Caco-2 (cell line): ENCODE measurements around the gene DDX17. TPM values are rescaled to one million over a fixed set of nuclear protein-coding genes. Genes with fewer than 3 reads are reported as not detected.

Experiments
- BruUV-seq: library from RNA; stranded (reverse); fragments of 400-500 nt; replicated peaks from 2 replicates; lab custom pipeline; 2021; lab: Mats Ljungman, UMichigan
- CTCF ChIA-PET: fragments of 300-600 bp; sonication (Branson Sonifier 250); formaldehyde crosslinking; loops from one replicate; lab custom pipeline; 2022; ENCODE audit warnings: antibody characterized with exemption; lab: Charles Lee
- POLR2A ChIA-PET: fragments of 300-600 bp; sonication (Branson Sonifier 250); formaldehyde crosslinking; loops from one replicate; lab custom pipeline; 2022; ENCODE audit warnings: antibody characterized with exemption; lab: Charles Lee
- DNase-seq, 2 experiments: peaks; one replicate each; pipeline versions ENCODE4 v3.0.0 to v3.0.0-alpha.2; 2020 to 2022
- H3K27me3 ChIP-seq: replicated peaks from 2 replicates; pipeline ENCODE4 v1.6.0; 2011; ENCODE audit warnings: low read length; ENCODE audit not compliant: control insufficient read depth, insufficient read depth
- H3K36me3 ChIP-seq: 2 replicates; pipeline ENCODE4 v1.5.1; 2011; ENCODE audit warnings: low read length; ENCODE audit not compliant: control insufficient read depth, insufficient read depth
- H3K4me1 ChIP-seq: fragments of 250-450 bp; sonication (Bioruptor Pico); 2 replicates; pipeline ENCODE4 v1.5.1; 2020; ENCODE audit warnings: mild to moderate bottlenecking
- H3K4me3 ChIP-seq: 2 replicates; pipeline ENCODE4 v1.5.1; 2011; ENCODE audit warnings: low read depth, mild to moderate bottlenecking, control low read depth, low read length
- H3K9me3 ChIP-seq: fragments of 250-450 bp; sonication (Bioruptor Pico); 2 replicates; pipeline ENCODE4 v1.5.1; 2020; ENCODE audit warnings: mild to moderate bottlenecking, moderate library complexity
- H3K27ac Mint-ChIP-seq: one replicate; pipeline ENCODE4 v1.8.0; 2022; ENCODE audit warnings: mixed read lengths; ENCODE audit not compliant: unreplicated experiment
- H3K27me3 Mint-ChIP-seq: one replicate; pipeline ENCODE4 v1.8.0; 2022; ENCODE audit warnings: mixed read lengths; ENCODE audit not compliant: insufficient read depth, unreplicated experiment
- H3K36me3 Mint-ChIP-seq: one replicate; pipeline ENCODE4 v1.8.0; 2022; ENCODE audit warnings: mild to moderate bottlenecking, mixed read lengths; ENCODE audit not compliant: insufficient read depth, unreplicated experiment
- H3K4me1 Mint-ChIP-seq: one replicate; pipeline ENCODE4 v1.8.0; 2022; ENCODE audit warnings: low read depth, mixed read lengths; ENCODE audit not compliant: unreplicated experiment
- H3K4me3 Mint-ChIP-seq: one replicate; pipeline ENCODE4 v1.8.0; 2022; ENCODE audit warnings: mild to moderate bottlenecking, moderate library complexity, mixed read lengths; ENCODE audit not compliant: unreplicated experiment
- H3K9me3 Mint-ChIP-seq: one replicate; pipeline ENCODE4 v1.8.0; 2022; ENCODE audit warnings: mixed read lengths; ENCODE audit not compliant: unreplicated experiment
- CTCF ChIP-seq, 2 experiments: fragments of 200-600 bp in 1 of 2; IDR thresholded peaks; 1 replicate in 1 of 2; 2 replicates in 1 of 2; pipeline versions ENCODE4 v1.5.1 to v1.8.0; 2011 to 2022; ENCODE audit warnings: antibody characterized with exemption in 1 of 2, control low read depth in 1 of 2, inconsistent platforms in 1 of 2, low read depth in 1 of 2, low read length in 1 of 2, mild to moderate bottlenecking in 1 of 2, moderate library complexity in 1 of 2; ENCODE audit not compliant: insufficient read depth in 1 of 2, severe bottlenecking in 1 of 2, unreplicated experiment in 1 of 2
- intact Hi-C: fragments of 100-400 bp; cut with micrococcal nuclease; formaldehyde crosslinking; loops from one replicate; pipeline ENCODE4 v1.10.0; 2022; ENCODE audit not compliant: unreplicated experiment
- total RNA-seq: library from RNA; stranded (reverse); gene quantifications from 2 replicates; pipeline ENCODE4 v1.2.3, GENCODE V29; 2022

Gene DDX17
- total RNA-seq, 1 experiment from 2014 or later: 367 TPM

- H3K36me3 Mint-ChIP-seq: no peaks in the 10 kb centered on the region
- no peaks in the 10 kb centered on the region for H3K36me3 ChIP-seq
- no TSS peak for BruUV-seq
- no peaks in the 10 kb centered on the region for H3K27me3 ChIP-seq
- peaks cover 3% of the 10 kb centered on the region for H3K27me3 Mint-ChIP-seq
- no peaks in the 10 kb centered on the region for H3K9me3 ChIP-seq
- intact Hi-C loops: no loop called here
- DNase-seq: no peak
- ChIA-PET CTCF (interaction anchor here (0.6 kb wide), 1 partner anchor 14 kb away, joined by 5 read pairs; no protein-coding TSS in a partner anchor), POLR2A (no interaction called here)
- no peak for TF ChIP-seq CTCF (IDR thresholded peaks at IDR 0.05; ENCODE audit: insufficient read depth in 1 of 2, low read depth in 1 of 2, low read length in 1 of 2, severe bottlenecking in 1 of 2, unreplicated experiment in 1 of 2)
- H3K4me3 Mint-ChIP-seq: no peak overlapping the region
- H3K4me1 ChIP-seq: no peaks in the 10 kb centered on the region
- no peak overlapping the region for H3K27ac Mint-ChIP-seq
- H3K9me3 Mint-ChIP-seq: no peaks in the 10 kb centered on the region
- H3K4me3 ChIP-seq: no peak overlapping the region
- H3K4me1 Mint-ChIP-seq: no peaks in the 10 kb centered on the region
Observed at GRCh38 chr22:38433871-38434270, 72.2 kb downstream of the DDX17 start.

Other genes with a start within 250 kb of the DDX17 start
- 52.4 and 53.3 TPM in 2 replicates for gene TMEM184B, start 233.3 kb downstream of the DDX17 start, total RNA-seq
- gene CSNK1E, start 188.9 kb downstream of the DDX17 start, total RNA-seq: 129 and 139 TPM in 2 replicates
- 0.14 and 0.27 TPM in 2 replicates for gene KCNJ4, start 51.1 kb downstream of the DDX17 start, total RNA-seq
- 13.4 and 18.2 TPM in 2 replicates for gene KDELR3, start 38.2 kb downstream of the DDX17 start, total RNA-seq
- 1.1 and 1.2 TPM in 2 replicates for gene DMC1, start 63.9 kb upstream of the DDX17 start, total RNA-seq
- gene FAM227A, start 150.1 kb upstream of the DDX17 start, total RNA-seq: 0.73 and 2.2 TPM in 2 replicates
- 22.8 and 28.3 TPM in 2 replicates for gene CBY1, start 150.3 kb upstream of the DDX17 start, total RNA-seq
- 113 and 114 TPM in 2 replicates for gene TOMM22, start 175.6 kb upstream of the DDX17 start, total RNA-seq
- gene JOSD1, start 194.6 kb upstream of the DDX17 start, total RNA-seq: 50.3 and 55.3 TPM in 2 replicates
- 47.2 and 48.0 TPM in 2 replicates for gene GTPBP1, start 199.6 kb upstream of the DDX17 start, total RNA-seq
- gene SUN2, start 249.7 kb upstream of the DDX17 start, total RNA-seq: 61.9 and 67.8 TPM in 2 replicates